ENCODE data around the gene OARD1. TPM values are rescaled to one million over a fixed set of nuclear protein-coding genes. Genes with fewer than 3 reads are reported as not detected.

Gene OARD1
- polyA plus RNA-seq, 1 experiment = 3.4 TPM

GRCh38 chr6:41103847-41104246 is 31.7 kb upstream of the OARD1 start:
- POLR2A ChIA-PET = no interaction called here
- TF ChIP-seq CTCF (IDR thresholded peaks at IDR 0.05; ENCODE audit: insufficient read depth, low read depth, low read length) = no peak

GRCh38 chr6:41100871-41101287 is 28.7 kb upstream of the OARD1 start:
- ChIA-PET POLR2A (no interaction called here), CTCF (interaction anchor here (1.6 kb wide), 1 partner anchor 82 kb away, joined by 5 read pairs; no protein-coding TSS in a partner anchor)
- H3K36me3 ChIP-seq (ENCODE audit: control insufficient read depth, insufficient read depth, low read length) = peaks cover 3% of the 10 kb centered on the region
- H3K27me3 ChIP-seq (ENCODE audit: control insufficient read depth, insufficient read depth, low read length) = no peaks in the 10 kb centered on the region
- no peak for TF ChIP-seq CTCF (IDR thresholded peaks at IDR 0.05; ENCODE audit: insufficient read depth, low read depth, low read length)
- DNase-seq (ENCODE audit: low read depth) = no peak
- H3K4me3 ChIP-seq (ENCODE audit: low read depth, low read length) = no peak overlapping the region

More at GRCh38 chr6:41103847-41104246, 31.7 kb upstream of the OARD1 start:
- H3K27me3 ChIP-seq (ENCODE audit: control insufficient read depth, insufficient read depth, low read length) = no peaks in the 10 kb centered on the region
- no peak for DNase-seq (ENCODE audit: low read depth)
- H3K36me3 ChIP-seq (ENCODE audit: control insufficient read depth, insufficient read depth, low read length) = peaks cover 2% of the 10 kb centered on the region
- CTCF ChIA-PET = interaction anchor here (0.7 to 3.0 kb wide), 6 partner anchors 12 to 216 kb away, joined by 3 to 8 read pairs (median 4); no protein-coding TSS in a partner anchor
- H3K4me3 ChIP-seq (ENCODE audit: low read depth, low read length) = no peak overlapping the region

GRCh38 chr6:41098366-41098765 is 26.2 kb upstream of the OARD1 start:
- POLR2A ChIA-PET = no interaction called here
- CTCF ChIA-PET = interaction anchor here (0.8 to 1.6 kb wide), 4 partner anchors 11 to 83 kb away, joined by 3 to 4 read pairs (median 3); no protein-coding TSS in a partner anchor
- H3K36me3 ChIP-seq (ENCODE audit: control insufficient read depth, insufficient read depth, low read length) = peaks cover 6% of the 10 kb centered on the region
- TF ChIP-seq CTCF (IDR thresholded peaks at IDR 0.05; ENCODE audit: insufficient read depth, low read depth, low read length) = no peak
- H3K27me3 ChIP-seq (ENCODE audit: control insufficient read depth, insufficient read depth, low read length) = no peaks in the 10 kb centered on the region
- no peak overlapping the region for H3K4me3 ChIP-seq (ENCODE audit: low read depth, low read length)
- no peak for DNase-seq (ENCODE audit: low read depth)

- peak; percentile 43 for DNase-seq (ENCODE audit: low read depth)
- peak; percentile 33 for TF ChIP-seq CTCF (IDR thresholded peaks at IDR 0.05; ENCODE audit: insufficient read depth, low read depth, low read length)
- CTCF ChIA-PET = interaction anchor here (1.1 to 1.6 kb wide), 2 partner anchors 10 to 15 kb away, joined by 3 to 4 read pairs; no protein-coding TSS in a partner anchor
- POLR2A ChIA-PET = no interaction called here
- Histone ChIP-seq H3K4me3 (ENCODE audit: low read depth, low read length) (no peak overlapping the region), H3K36me3 (ENCODE audit: control insufficient read depth, insufficient read depth, low read length) (peaks cover 6% of the 10 kb centered on the region), H3K27me3 (ENCODE audit: control insufficient read depth, insufficient read depth, low read length) (no peaks in the 10 kb centered on the region)
Observed at GRCh38 chr6:41097467-41098090, 25.4 kb upstream of the OARD1 start.

- no peak for DNase-seq (ENCODE audit: low read depth)
- ChIA-PET POLR2A (no interaction called here), CTCF (interaction anchor here (1.4 to 4.1 kb wide), 4 partner anchors 88 to 227 kb away, joined by 5 to 19 read pairs (median 8); no protein-coding TSS in a partner anchor)
- peaks cover 9% of the 10 kb centered on the region for H3K36me3 ChIP-seq (ENCODE audit: control insufficient read depth, insufficient read depth, low read length)
- H3K4me3 ChIP-seq (ENCODE audit: low read depth, low read length) = no peak overlapping the region
- TF ChIP-seq CTCF (IDR thresholded peaks at IDR 0.05; ENCODE audit: insufficient read depth, low read depth, low read length) = no peak
- no peaks in the 10 kb centered on the region for H3K27me3 ChIP-seq (ENCODE audit: control insufficient read depth, insufficient read depth, low read length)
Observed at GRCh38 chr6:41093729-41094128, 21.6 kb upstream of the OARD1 start.

Measured in BJ (cell line).